Stimulated activated CD4-positive, alpha-beta T cell treated with anti-CD3 and anti-CD28 coated beads, Interleukin-2, amount 100 ng/mL, for 4 hours (primary cell): ENCODE measurements around the gene IPPK.
"Not testable (repeated sequence)": the region's sequence is repeated elsewhere in the genome, so short reads cannot be mapped to it uniquely, and the experiment has no call there.

Experiments used
- DNase-seq: peaks from one replicate; pipeline ENCODE4 v3.0.0-alpha.2; 2020; ENCODE audit warnings: low read depth

IPPK gene

DNA sequence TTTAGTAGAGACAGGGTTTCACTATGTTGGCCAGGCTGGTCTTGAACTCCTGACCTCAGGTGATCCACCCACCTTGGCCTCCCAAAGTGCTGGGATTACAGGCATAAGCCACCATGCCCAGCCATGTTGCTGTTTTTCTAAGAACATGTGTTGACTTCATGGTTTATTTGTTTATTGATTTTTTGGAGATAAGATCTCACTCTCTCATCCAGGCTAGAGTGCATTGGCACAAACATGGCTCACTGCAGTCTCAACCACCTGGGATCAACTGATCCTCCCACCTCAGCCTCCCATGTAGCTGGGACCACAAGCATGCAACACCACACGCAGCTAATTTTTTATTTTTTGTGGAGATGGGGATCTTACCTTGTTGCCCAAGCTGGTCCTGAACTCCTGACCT, 74.9 kb downstream of the IPPK start:
- not testable (repeated sequence) for DNase-seq

DNA sequence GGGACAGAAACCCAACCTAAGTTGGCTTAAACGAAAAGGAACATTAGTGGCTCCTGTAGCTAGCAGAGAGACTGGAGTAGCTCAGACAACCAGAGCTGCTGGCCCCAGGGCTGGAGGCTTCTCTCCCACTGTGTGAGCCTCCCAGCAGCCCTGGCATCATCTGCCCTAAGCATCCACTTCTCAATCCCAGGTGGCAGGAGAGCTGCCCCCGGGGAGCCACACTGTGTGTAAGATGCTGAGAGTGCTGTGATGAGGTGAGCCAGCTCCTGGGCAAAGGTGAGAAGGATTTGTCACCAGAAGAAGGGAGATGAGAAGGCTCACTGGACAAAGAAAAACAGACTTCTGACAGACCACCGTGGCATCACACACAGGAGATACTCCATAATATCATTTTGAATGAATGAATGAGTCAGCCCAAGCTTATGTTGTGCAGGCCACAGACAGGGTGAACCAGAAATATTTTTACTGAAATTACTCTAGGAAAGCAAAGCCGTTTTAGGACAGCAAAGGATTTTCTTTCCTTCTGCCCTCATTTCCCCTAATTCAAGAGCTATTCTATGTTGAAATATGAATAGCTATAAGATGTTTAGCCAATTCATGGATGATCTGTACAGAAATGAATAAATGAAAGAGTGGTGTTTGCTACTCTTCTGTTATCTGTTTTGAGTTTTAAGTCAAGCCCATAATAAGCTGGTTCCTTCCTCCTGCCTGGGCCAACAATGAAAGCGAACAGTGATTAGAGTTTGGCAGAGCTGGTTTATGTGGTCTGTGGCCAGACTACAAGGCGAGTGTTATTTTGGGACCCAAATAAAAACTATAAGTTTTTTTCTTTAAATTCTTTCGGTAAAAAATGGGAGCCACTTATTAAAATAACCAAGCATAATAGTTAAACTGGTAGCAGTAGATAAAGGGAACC, 76.7 kb downstream of the IPPK start:
- no peak for DNase-seq

GRCh38 chr9:92592537-92592936, 77.4 kb downstream of the IPPK start:
- DNase-seq, result no peak

GRCh38 chr9:92590377-92590776, 79.6 kb downstream of the IPPK start:
- no peak for DNase-seq

- DNase-seq, result no peak
Observed at GRCh38 chr9:92589923-92590322, 80.0 kb downstream of the IPPK start.

- no peak for DNase-seq
Observed at GRCh38 chr9:92576175-92576574, 93.8 kb downstream of the IPPK start.

GRCh38 chr9:92573612-92574011, 96.3 kb downstream of the IPPK start:
- not testable (repeated sequence) for DNase-seq

GRCh38 chr9:92571871-92572270, 98.1 kb downstream of the IPPK start:
- DNase-seq, result not testable (repeated sequence)

- no peak for DNase-seq
Observed at GRCh38 chr9:92564982-92565381, 104.9 kb downstream of the IPPK start.

DNA sequence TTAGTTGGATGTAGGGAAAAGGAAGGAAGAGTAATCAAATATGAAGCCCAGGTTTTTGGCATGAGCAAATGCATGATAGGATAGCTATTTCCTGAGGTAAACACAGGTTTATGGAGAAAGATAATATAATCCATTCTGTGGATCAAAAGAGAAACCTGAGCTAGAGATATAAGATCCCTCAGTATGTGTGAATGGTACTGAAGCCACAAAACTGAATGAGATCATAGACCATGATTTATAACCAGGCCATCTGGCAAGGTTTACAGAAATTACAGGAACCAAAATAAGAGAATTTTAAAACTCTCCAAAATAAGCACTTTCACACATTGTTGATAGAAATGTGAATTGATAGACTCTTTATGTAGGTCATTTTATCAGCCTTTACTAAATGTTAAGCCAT, 105.4 kb downstream of the IPPK start:
- no peak for DNase-seq
